ENCODE data around the gene MCF2.

DNA sequence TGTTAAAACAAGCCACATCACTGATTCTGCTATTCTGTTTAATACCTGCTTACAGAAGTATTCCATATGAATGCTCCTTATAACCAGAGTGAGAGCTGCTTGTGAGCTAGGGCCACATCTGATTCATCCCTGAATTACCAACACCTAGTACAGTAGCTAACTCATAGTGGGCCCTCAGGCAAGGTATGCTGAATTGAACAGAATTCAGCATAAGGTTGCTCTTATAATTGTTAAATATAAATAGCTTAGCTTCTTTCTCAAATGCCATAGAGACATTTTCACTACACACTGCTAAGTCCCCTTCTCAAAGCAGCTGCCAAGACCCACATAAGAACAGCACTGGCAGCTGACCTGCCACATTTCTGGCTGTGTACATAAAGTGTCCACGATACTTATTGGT, 27.0 kb upstream of the MCF2 start:
- TF ChIP-seq CTCF (IDR thresholded peaks at IDR 0.05) (no peak), MXD4 (CRISPR knock-in tag; IDR thresholded peaks at IDR 0.05; ENCODE audit: borderline replicate concordance) (no peak), USF1 (CRISPR knock-in tag; IDR thresholded peaks at IDR 0.05) (no peak), SMAD4 (CRISPR knock-in tag; IDR thresholded peaks at IDR 0.05) (no peak), ATF1 (CRISPR knock-in tag; IDR thresholded peaks at IDR 0.05) (no peak), E2F4 (CRISPR knock-in tag; IDR thresholded peaks at IDR 0.05; ENCODE audit: borderline replicate concordance, low read depth) (no peak), CREB1 (CRISPR knock-in tag; IDR thresholded peaks at IDR 0.05) (no peak), TCF7 (CRISPR knock-in tag; IDR thresholded peaks at IDR 0.05; ENCODE audit: low read depth) (no peak), ETV6 (CRISPR knock-in tag; IDR thresholded peaks at IDR 0.05) (no peak)
- TF ChIP-seq, protein P1, sequence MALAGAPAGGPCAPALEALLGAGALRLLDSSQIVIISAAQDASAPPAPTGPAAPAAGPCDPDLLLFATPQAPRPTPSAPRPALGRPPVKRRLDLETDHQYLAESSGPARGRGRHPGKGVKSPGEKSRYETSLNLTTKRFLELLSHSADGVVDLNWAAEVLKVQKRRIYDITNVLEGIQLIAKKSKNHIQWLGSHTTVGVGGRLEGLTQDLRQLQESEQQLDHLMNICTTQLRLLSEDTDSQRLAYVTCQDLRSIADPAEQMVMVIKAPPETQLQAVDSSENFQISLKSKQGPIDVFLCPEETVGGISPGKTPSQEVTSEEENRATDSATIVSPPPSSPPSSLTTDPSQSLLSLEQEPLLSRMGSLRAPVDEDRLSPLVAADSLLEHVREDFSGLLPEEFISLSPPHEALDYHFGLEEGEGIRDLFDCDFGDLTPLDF (CRISPR knock-in tag; IDR thresholded peaks at IDR 0.05): no peak
